ENCODE results near the gene SPATA24.
"Not testable (repeated sequence)": the region's sequence is repeated elsewhere in the genome, so short reads cannot be mapped to it uniquely, and the experiment has no call there.

SPATA24 gene

GRCh38 chr5:139403787-139404483 lies at the start of gene SPATA24:
Gene SPATA24 (minus strand): TSS chr5:139404089. CDS start chr5:139404060, 29 bp downstream.
- no peak for FAIRE-seq

- FAIRE-seq: no peak
Observed at GRCh38 chr5:139451878-139452660, 48.2 kb upstream of the SPATA24 start.

- no peak for FAIRE-seq
Observed at GRCh38 chr5:139451176-139451575, 47.3 kb upstream of the SPATA24 start.

- FAIRE-seq: no peak
Observed at GRCh38 chr5:139446956-139447779, 43.3 kb upstream of the SPATA24 start.

- FAIRE-seq: no peak
Observed at GRCh38 chr5:139445325-139446170, 41.7 kb upstream of the SPATA24 start.

GRCh38 chr5:139443831-139444453 lies 40.1 kb upstream of the SPATA24 start:
- FAIRE-seq: no peak

DNA sequence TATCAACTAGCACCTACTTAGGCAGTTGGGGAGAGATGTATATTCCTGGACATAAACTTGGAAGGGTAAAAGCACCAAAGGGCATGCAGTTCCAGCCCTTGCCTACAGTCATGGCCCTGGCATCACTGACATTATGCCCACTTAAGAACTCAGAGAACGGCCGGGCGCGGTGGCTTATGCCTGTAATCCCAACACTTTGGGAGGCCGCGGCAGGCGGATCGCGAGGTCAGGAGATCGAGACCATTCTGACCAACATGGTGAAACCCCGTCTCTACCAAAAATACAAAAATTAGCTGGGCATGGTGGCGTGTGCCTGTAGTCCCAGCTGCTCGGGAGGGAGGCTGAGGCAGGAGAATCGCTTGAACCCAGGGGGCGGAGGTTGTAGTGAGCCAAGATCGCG lies 36.5 kb upstream of the SPATA24 start:
- not testable (repeated sequence) for FAIRE-seq

DNA sequence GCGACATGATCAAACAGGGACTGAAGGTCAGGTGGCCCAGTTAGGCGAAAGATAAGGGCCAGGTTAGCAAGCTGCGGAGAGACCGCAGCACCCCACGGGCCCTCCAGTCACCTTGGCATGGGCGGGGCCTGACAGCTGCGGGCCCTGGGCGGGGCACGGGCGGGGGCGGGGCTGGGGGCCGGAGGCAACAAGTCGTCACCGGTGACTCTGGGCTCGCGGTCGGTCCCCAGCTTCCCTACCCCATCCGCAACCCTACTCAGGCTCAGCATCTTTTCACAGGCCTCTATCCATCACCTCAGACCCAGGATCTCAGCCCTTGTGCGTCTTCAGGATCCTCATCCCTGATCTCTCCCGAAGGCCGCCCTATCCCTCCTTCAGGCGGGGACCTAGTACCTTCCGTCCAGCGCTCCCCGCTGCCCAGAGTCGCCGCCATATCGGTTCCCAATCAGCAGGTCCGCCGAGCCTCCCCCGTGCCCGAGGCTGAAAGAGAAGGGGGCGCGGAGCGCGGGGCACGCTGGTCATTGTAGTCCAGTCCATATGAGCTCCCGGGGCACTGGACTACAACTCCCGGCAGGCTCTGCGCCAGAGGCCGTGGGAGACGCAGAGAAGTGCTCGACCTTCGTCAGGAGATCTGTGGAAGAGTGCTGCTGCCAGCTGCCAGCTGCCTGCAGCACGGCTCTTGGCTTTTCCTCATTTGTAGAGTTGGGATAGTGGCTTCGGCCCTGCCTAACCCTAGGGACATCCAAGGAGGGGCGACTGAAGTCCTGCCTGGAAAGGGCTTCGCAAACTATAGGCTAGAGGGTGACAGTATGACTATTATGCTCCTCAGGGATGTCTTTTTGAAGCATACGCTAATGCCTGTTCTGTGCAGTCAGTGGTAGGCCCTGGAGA lies 35.4 kb upstream of the SPATA24 start, which contains the start of gene DNAJC18:
Gene DNAJC18 (minus strand): TSS at position 513 of the 891 bp plus-strand sequence. CDS start 80 bp downstream, at position 433.
- no peak for FAIRE-seq

DNA sequence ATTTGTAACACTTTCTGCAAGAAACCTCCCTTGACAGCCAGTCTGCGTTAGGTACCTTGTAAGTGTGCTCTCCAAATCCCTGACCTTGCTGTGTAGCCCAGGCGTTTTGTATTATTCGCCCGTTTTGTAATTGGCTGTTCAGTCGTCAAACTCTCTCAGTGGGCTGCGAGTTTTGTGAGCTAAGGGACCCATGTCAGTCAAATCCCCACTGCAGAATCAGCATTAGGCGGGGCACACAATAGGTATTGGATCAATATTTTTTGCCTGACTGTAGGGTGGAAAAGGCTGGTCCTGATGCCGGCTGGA lies 34.8 kb upstream of the SPATA24 start:
- FAIRE-seq: no peak

- FAIRE-seq: no peak
Observed at GRCh38 chr5:139435676-139436075, 31.8 kb upstream of the SPATA24 start.

DNA sequence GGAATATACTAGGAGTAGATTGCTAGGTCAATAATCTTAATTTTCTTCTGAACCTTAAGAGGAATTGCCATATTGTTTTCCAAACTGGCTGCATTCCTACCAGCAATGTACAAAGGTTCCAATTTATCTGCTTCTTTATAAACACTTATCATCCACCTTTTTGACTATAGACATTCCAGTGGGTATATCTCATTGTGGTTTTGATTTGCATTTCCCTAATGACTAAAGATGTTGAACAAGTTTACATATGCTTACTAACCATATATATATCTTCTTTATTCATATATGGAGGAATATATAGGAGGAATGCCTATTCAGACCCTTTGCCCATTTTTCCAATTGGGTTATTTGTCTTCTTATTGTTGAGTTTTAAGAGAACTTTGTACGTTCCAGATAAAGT lies 27.8 kb upstream of the SPATA24 start:
- no peak for FAIRE-seq

DNA sequence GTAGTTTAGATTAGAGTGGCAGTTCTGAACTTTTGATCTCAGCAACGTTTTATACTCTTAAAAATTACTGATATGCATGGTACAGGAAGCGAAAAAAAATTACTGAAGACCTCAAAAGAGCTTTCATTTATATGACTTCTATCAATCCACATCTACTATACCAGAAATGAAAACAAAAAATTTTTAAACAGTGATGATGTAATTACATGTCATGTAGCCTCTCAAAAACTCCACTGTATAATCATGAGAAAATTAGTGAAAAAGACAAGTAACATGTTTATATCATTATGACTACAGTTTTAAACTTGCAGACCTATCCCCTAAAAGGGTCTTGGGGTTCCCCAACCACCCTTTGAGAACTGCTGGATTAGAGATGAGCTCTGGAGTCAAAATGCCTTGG lies 26.1 kb upstream of the SPATA24 start:
- FAIRE-seq: no peak

GRCh38 chr5:139426203-139426885 lies 22.5 kb upstream of the SPATA24 start:
- no peak for FAIRE-seq

GRCh38 chr5:139425497-139425896 lies 21.6 kb upstream of the SPATA24 start:
- no peak for FAIRE-seq

GRCh38 chr5:139422307-139422893 lies 18.5 kb upstream of the SPATA24 start:
- FAIRE-seq: peak; percentile 90

DNA sequence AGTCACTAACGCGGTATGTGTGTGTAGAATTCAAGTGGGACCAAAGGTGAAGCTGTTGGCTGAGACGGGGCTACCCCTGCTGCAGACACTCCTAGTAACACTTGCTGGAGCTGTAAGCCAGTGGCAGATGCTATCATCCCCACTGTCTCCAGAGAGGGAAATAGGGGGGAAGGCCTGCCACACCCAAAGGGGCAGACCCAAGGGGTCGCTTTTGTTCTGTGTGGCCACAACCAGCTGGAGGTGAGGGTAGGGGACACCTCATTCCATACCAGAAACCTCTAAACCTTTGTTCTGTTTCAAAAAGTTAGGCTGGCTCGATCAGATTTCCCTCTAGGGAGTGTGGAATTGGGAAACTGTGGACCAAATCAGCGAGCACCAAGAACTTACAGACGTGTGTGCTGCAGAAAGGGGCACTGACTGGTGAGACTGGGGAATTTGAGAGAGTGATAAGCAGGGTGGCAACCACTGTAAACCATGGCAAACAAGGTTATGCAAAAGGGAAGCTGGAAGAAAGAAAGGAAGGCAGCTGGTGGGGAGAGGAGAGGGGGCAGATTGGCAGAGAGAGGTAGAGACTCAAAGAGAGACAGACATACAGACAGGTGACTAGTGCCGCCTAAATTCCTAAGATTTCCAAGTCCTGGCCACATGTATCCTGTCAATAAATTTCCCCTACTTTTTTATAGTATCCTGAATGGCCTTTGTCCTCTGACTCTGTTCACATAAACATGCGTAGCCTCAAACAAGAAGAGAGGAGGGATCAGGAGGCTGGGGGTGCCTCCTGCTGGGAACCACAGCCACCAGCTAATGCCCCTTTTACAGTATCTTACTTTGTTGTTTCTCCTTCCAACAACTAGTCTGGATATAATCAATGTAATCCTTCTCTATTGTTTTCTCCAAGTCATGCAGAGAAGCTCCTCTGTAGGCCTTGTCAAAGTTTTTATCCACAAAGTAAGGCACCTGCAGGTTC lies 15.6 kb upstream of the SPATA24 start:
- no peak for FAIRE-seq

DNA sequence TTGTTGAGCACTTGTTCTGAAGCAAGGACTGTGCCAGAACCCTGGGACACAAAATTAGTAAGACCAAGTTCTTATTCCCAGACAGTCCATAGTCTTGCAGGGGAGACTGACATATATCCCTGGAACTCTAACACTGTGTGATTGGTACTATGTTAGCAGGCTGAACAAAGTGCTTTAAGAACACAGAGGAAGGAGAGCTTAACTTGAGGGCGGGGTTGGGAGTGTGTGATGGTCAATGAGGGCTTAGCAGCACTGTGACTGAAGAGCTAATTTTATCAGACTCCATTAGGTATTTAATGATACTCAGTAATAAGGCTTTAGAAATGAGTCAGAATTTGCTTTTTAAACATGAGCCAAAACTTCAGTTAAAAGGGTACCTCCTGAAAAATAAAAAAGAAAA lies 14.9 kb upstream of the SPATA24 start:
- no peak for FAIRE-seq

GRCh38 chr5:139417214-139417613 lies 13.3 kb upstream of the SPATA24 start:
- FAIRE-seq: peak; percentile 51

GRCh38 chr5:139416651-139417050 lies 12.8 kb upstream of the SPATA24 start:
- no peak for FAIRE-seq
